GM19463 (cell line): Measurements from ENCODE around the gene PCDHGA1.
"Not testable (repeated sequence)": the region's sequence is repeated elsewhere in the genome, so short reads cannot be mapped to it uniquely, and the experiment has no call there.

ENCODE experiments used
- ATAC-seq: cut with Tn5 transposase; IDR thresholded peaks from one replicate; pipeline ENCODE4 v1.9.1; 2021; ENCODE audit warnings: mild to moderate bottlenecking, moderate library complexity; ENCODE audit not compliant: unreplicated experiment

Gene PCDHGA1

DNA sequence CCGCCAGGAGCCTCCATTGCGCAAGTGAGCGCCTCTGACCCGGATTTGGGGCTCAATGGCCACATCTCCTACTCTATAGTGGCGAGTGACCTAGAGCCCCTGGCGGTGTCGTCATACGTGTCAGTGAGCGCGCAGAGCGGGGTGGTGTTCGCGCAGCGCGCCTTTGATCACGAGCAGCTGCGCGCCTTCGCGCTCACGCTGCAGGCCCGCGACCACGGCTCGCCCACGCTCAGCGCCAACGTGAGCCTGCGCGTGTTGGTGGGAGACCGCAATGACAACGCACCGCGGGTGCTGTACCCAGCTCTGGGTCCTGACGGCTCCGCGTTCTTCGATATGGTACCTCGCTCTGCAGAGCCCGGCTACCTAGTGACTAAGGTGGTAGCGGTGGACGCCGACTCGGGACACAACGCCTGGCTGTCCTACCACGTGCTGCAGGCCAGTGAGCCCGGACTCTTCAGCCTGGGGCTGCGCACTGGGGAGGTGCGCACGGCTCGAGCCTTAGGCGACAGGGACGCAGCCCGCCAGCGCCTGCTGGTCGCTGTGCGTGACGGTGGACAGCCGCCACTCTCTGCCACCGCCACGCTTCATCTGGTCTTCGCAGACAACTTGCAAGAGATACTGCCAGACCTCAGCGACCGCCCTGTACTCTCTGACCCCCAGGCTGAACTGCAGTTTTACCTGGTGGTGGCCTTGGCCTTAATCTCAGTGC lies 79.4 kb downstream of the PCDHGA1 start:
- no peak for ATAC-seq

DNA sequence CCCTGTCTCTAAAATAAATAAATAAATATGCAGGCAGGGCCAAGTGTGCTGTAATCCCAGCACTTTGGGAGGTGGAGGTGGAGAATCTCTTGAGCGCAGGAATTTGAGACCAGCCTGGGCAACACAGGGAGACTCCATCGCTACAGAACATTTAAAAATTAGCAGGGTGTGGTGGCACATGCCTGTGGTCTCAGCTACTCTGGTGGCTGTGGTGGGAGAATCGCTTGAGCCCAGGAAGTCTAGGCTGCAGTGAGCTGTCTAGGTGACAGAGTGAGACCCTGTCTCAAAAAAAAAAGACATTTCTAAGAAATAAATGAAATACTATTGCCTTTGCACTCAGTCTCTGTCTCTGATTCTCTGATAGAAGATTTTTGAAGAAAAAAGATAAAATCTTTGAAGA lies 81.3 kb downstream of the PCDHGA1 start:
- ATAC-seq = no peak

- ATAC-seq = peak; percentile 71
These were observed 82.7 kb downstream of the PCDHGA1 start, which contains the start of gene PCDHGA10 for GRCh38 chr5:141412854-141413539. Gene PCDHGA10, plus strand, starts transcription at chr5:141412987. Its CDS starts 189 bp downstream, at chr5:141413176.

DNA sequence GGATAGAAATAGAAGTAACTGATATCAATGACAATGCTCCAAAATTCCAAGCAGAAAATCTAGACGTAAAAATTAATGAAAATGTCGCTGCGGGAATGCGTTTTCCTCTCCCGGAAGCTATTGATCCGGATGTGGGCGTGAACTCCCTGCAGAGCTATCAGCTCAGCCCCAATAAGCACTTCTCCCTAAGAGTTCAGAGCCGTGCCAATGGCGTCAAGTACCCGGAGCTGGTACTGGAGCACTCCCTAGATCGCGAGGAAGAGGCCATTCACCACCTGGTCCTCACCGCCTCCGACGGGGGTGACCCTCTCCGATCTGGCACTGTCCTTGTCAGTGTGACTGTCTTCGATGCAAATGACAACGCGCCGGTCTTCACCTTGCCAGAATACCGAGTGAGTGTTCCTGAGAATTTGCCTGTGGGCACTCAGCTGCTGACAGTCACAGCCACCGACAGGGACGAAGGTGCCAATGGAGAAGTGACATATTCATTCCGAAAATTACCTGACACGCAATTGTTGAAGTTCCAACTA lies 83.3 kb downstream of the PCDHGA1 start:
- no peak for ATAC-seq

DNA sequence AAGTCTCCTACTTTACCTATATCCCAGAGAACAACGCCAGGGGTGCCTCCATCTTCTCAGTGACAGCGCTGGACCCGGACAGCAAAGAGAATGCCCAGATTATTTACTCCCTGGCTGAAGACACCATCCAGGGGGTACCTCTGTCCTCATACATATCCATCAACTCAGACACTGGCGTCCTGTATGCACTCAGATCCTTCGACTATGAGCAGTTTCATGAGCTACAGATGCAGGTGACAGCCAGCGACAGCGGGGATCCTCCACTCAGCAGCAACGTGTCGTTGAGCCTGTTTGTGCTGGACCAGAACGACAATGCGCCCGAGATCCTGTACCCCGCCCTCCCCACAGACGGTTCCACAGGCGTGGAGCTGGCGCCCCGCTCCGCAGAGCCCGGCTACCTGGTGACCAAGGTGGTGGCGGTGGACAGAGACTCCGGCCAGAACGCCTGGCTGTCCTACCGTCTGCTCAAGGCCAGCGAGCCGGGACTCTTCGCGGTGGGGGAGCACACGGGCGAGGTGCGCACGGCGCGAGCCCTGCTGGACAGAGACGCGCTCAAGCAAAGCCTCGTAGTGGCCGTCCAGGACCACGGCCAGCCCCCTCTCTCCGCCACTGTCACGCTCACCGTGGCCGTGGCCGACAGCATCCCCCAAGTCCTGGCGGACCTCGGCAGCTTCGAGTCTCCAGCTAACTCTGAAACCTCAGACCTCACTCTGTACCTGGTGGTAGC lies 84.4 kb downstream of the PCDHGA1 start:
- not testable (repeated sequence) for ATAC-seq

DNA sequence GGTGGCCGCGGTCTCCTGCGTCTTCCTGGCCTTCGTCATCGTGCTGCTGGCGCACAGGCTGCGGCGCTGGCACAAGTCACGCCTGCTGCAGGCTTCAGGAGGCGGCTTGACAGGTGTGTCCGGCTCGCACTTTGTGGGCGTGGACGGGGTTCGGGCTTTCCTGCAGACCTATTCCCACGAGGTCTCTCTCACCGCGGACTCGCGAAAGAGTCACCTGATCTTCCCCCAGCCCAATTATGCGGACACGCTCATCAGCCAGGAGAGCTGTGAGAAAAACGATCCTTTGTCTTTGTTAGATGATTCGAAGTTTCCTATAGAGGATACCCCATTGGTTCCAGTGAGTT lies 84.9 kb downstream of the PCDHGA1 start:
- not testable (repeated sequence) for ATAC-seq

GRCh38 chr5:141417494-141418172 lies 87.3 kb downstream of the PCDHGA1 start, which contains the start of gene PCDHGB7:
Gene PCDHGB7, plus strand, starts transcription at chr5:141417677. Its CDS starts 183 bp downstream, at chr5:141417860.
- ATAC-seq = peak; percentile 67

GRCh38 chr5:141419074-141419880 lies 89.0 kb downstream of the PCDHGA1 start:
- no peak for ATAC-seq

- peak; percentile 51 for ATAC-seq
These were observed 90.7 kb downstream of the PCDHGA1 start, which contains the start of gene PCDHGA11 for GRCh38 chr5:141420855-141421488. Gene PCDHGA11, plus strand, starts transcription at chr5:141421051. Its CDS starts 177 bp downstream, at chr5:141421228.

DNA sequence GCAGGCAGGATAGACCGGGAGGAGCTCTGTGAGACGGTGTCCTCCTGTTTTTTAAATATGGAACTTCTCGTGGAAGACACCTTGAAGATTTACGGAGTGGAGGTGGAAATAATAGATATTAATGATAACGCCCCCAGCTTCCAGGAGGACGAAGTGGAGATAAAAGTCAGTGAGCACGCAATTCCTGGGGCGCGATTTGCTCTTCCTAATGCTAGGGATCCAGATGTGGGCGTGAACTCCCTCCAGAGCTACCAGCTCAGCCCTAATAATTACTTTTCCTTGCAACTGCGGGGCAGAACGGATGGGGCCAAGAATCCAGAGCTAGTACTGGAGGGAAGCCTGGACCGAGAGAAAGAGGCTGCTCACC lies 91.2 kb downstream of the PCDHGA1 start:
- ATAC-seq = no peak

DNA sequence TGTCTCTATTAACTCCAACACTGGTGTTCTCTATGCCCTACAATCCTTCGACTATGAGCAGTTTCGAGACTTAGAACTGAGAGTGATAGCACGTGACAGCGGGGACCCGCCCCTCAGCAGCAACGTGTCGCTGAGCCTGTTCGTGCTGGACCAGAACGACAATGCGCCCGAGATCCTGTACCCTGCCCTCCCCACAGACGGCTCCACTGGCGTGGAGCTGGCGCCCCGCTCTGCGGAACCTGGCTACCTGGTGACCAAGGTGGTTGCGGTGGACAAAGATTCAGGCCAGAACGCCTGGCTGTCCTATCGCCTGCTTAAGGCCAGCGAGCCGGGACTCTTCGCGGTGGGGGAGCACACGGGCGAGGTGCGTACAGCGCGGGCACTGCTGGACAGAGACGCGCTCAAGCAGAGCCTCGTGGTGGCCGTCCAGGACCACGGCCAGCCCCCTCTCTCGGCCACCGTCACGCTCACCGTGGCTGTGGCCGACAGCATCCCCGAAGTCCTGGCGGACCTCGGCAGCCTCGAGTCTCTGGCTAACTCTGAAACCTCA lies 92.5 kb downstream of the PCDHGA1 start:
- ATAC-seq = no peak

GRCh38 chr5:141427783-141428426 lies 97.6 kb downstream of the PCDHGA1 start:
- no peak for ATAC-seq

DNA sequence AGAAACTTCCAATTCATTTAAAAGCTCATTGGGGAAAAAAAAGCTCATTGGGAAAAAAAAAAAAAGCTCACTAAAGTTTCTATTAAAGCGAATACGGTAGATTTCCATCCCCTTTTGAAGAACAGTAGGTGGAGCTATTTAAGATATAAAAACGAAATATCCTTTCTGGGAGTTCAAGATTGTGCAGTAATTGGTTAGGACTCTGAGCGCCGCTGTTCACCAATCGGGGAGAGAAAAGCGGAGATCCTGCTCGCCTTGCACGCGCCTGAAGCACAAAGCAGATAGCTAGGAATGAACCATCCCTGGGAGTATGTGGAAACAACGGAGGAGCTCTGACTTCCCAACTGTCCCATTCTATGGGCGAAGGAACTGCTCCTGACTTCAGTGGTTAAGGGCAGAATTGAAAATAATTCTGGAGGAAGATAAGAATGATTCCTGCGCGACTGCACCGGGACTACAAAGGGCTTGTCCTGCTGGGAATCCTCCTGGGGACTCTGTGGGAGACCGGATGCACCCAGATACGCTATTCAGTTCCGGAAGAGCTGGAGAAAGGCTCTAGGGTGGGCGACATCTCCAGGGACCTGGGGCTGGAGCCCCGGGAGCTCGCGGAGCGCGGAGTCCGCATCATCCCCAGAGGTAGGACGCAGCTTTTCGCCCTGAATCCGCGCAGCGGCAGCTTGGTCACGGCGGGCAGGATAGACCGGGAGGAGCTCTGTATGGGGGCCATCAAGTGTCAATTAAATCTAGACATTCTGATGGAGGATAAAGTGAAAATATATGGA lies 100.2 kb downstream of the PCDHGA1 start, which contains the start of gene PCDHGA12:
TSS of gene PCDHGA12 (plus strand) at position 176 of the 782 bp plus-strand sequence. CDS start at position 429, 253 bp downstream.
- ATAC-seq = peak; percentile 93

DNA sequence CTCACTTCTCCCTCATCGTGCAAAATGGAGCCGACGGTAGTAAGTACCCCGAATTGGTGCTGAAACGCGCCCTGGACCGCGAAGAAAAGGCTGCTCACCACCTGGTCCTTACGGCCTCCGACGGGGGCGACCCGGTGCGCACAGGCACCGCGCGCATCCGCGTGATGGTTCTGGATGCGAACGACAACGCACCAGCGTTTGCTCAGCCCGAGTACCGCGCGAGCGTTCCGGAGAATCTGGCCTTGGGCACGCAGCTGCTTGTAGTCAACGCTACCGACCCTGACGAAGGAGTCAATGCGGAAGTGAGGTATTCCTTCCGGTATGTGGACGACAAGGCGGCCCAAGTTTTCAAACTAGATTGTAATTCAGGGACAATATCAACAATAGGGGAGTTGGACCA lies 101.0 kb downstream of the PCDHGA1 start:
- peak; percentile 43 for ATAC-seq

- ATAC-seq = not testable (repeated sequence)
These were observed 102.0 kb downstream of the PCDHGA1 start for GRCh38 chr5:141432308-141432707.

DNA sequence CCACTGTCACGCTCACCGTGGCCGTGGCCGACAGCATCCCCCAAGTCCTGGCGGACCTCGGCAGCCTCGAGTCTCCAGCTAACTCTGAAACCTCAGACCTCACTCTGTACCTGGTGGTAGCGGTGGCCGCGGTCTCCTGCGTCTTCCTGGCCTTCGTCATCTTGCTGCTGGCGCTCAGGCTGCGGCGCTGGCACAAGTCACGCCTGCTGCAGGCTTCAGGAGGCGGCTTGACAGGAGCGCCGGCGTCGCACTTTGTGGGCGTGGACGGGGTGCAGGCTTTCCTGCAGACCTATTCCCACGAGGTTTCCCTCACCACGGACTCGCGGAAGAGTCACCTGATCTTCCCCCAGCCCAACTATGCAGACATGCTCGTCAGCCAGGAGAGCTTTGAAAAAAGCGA lies 102.4 kb downstream of the PCDHGA1 start:
- not testable (repeated sequence) for ATAC-seq

GRCh38 chr5:141434006-141434405 lies 103.7 kb downstream of the PCDHGA1 start:
- ATAC-seq = no peak

- ATAC-seq = no peak
These were observed 106.9 kb downstream of the PCDHGA1 start for GRCh38 chr5:141437221-141437620.
